K562 (cell line): ENCODE measurements around the gene RARA. TPM values are rescaled to one million over a fixed set of nuclear protein-coding genes. Genes with fewer than 3 reads are reported as not detected.

Source experiments
- CXXC5 ChIP-seq: fragments of 250-450 bp; sonication (Bioruptor Pico); IDR thresholded peaks from 2 replicates; pipeline ENCODE4 v1.8.0; 2022; ENCODE audit warnings: inconsistent platforms, mild to moderate bottlenecking, moderate library complexity
- MBD2 ChIP-seq: sonication (generic); IDR thresholded peaks from 2 replicates; pipeline ENCODE4 v1.6.1; 2016; ENCODE audit warnings: low read depth, borderline replicate concordance
- MYNN ChIP-seq, 2 experiments: sonication (generic); formaldehyde crosslinking in 1 of 2; IDR thresholded peaks; 2 replicates each; pipeline versions ENCODE4 v1.5.0 to v1.6.1; 2016 to 2020; ENCODE audit warnings: antibody characterized with exemption in 1 of 2, missing genetic modification reagents in 1 of 2
- PHTF2 ChIP-seq: fragments of 250-450 bp; sonication (Bioruptor Pico); IDR thresholded peaks from 2 replicates; pipeline ENCODE4 v1.5.0; 2021; ENCODE audit warnings: mild to moderate bottlenecking
- PTTG1 ChIP-seq: fragments of 450-650 bp; IDR thresholded peaks from 2 replicates; pipeline ENCODE4 v1.6.1; 2016; ENCODE audit warnings: low read depth, mild to moderate bottlenecking, missing genetic modification characterization, missing compliant biosample characterization
- RBFOX2 ChIP-seq: fragments of 200-400 bp; formaldehyde crosslinking; IDR thresholded peaks from 2 replicates; pipeline ENCODE4 v1.6.1; 2017; ENCODE audit warnings: low read depth, mild to moderate bottlenecking, low read length, moderate library complexity
- SIN3B ChIP-seq: fragments of 450-650 bp; IDR thresholded peaks from 2 replicates; pipeline ENCODE4 v1.6.1; 2017; ENCODE audit warnings: low read depth, mild to moderate bottlenecking, moderate library complexity
- ZBTB7A ChIP-seq: IDR thresholded peaks from 2 replicates; pipeline ENCODE4 v1.6.1; 2011; ENCODE audit warnings: low read depth, mild to moderate bottlenecking, low read length, moderate library complexity, borderline replicate concordance; ENCODE audit not compliant: control insufficient read depth
- ZMIZ1 ChIP-seq, 2 experiments: fragments of 150-350 bp in 1 of 2; IDR thresholded peaks; 2 replicates each; pipeline ENCODE4 v1.6.1; 2012 to 2016; ENCODE audit warnings: low read depth in 2 of 2, low read length in 2 of 2, mild to moderate bottlenecking in 1 of 2, moderate library complexity in 1 of 2
- polyA plus RNA-seq, 8 experiments: library from polyadenylated mRNA; depleted of rRNA in 4 of 8; stranded (reverse) in 5 of 8; unstranded in 3 of 8; fragments of >200 nt; fragmentation: Nextera tagmentation in 2 of 8; fragmentation: Illumina TruSeq in 1 of 8; extraction: Ambion mirVana in 2 of 8; extraction: Trizol in 1 of 8; gene quantifications; 2 replicates each; pipeline versions ENCODE4 v1.2.1 to v1.2.3, GENCODE V29; 2011 to 2014; ENCODE audit warnings: inconsistent platforms in 1 of 8, missing spikeins in 1 of 8
- total RNA-seq, 7 experiments: library from RNA; depleted of rRNA in 6 of 7; stranded (reverse); fragments of >200 nt in 6 of 7; fragmentation: Illumina TruSeq in 2 of 7; extraction: Trizol in 2 of 7; gene quantifications; 2 replicates each; pipeline versions ENCODE4 v1.2.1 to v1.2.3, GENCODE V29; 2011 to 2021; ENCODE audit warnings: low replicate concordance in 1 of 7
- TF ChIP-seq, protein P1 (sequence below): fragments of 250-450 bp; sonication (Bioruptor Pico); IDR thresholded peaks from 2 replicates; pipeline ENCODE4 v1.8.0; 2022; ENCODE audit warnings: moderate library complexity, mild to moderate bottlenecking, inconsistent platforms
- TF ChIP-seq, protein P2 (sequence below), 2 experiments: IDR thresholded peaks in 1 of 2; conservative IDR thresholded peaks in 1 of 2; 2 replicates each; pipeline ENCODE4 v1.6.1; 2016; ENCODE audit warnings: low read depth in 2 of 2, mild to moderate bottlenecking in 1 of 2, missing compliant biosample characterization in 1 of 2, missing genetic modification characterization in 1 of 2, moderate library complexity in 1 of 2
- TF ChIP-seq, protein P3 (sequence below): sonication (generic); formaldehyde crosslinking; IDR thresholded peaks from 2 replicates; pipeline ENCODE4 v1.8.0; 2022; ENCODE audit warnings: mild to moderate bottlenecking, missing genetic modification reagents, borderline replicate concordance

The RARA gene
- total and polyA plus RNA-seq, 9 of the 15 experiments (the other 6 are each of a cell fraction or from before 2014, with no cell fraction given), result 0.10 to 28.0 (median 7.9) TPM

DNA sequence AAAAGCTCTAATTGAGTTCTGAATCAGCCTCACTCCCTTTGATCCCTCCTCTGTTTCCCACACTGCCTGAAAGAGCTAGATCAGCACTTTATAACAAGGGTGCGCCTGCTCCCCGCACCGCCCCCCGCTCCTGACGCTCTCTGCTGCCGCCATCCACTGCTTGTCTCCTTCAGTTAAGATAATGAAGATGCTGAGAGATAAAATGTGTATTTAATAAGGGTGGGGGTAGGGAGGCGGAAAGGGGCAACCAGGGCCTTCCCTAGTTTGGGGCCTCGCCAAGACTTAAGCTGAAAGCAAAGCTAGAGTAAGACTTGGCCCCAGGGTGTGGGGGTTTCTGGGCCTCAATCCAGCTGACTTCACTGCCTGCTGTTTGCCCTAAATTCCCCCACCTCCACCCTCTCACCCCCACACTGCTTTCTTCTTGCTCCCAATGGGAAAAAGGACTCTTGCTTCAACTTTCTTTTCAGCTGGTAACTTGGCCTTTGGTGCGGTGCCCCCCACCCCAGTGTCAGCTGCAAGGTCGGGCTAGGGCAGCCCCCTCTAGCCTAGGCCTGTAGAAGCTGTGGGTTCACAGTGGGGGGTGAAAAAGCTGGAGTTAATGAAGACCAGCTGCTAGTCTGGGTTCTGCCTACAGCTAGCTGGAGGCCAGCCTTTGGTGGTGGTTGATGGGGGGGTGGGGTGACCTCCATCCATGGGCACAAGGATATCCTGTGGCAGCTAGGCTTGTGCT is 1.8 kb upstream of the RARA start (continued):
- TF ChIP-seq, protein P1, sequence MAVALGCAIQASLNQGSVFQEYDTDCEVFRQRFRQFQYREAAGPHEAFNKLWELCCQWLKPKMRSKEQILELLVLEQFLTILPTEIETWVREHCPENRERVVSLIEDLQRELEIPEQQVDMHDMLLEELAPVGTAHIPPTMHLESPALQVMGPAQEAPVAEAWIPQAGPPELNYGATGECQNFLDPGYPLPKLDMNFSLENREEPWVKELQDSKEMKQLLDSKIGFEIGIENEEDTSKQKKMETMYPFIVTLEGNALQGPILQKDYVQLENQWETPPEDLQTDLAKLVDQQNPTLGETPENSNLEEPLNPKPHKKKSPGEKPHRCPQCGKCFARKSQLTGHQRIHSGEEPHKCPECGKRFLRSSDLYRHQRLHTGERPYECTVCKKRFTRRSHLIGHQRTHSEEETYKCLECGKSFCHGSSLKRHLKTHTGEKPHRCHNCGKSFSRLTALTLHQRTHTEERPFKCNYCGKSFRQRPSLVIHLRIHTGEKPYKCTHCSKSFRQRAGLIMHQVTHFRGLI, result no peak
- TF ChIP-seq MYNN (IDR thresholded peaks at IDR 0.05) (0 out of 2 replicates have a peak, but pooled peaks have one; percentile 25), MYNN (CRISPR knock-in tag; IDR thresholded peaks at IDR 0.05) (no peak), SIN3B (no peak), ZBTB7A (peak; percentile 31; the same call in 1 of the 2 replicates), MBD2 (no peak; the same call in 1 of the 2 replicates), PHTF2 (CRISPR knock-in tag) (no peak), CXXC5 (0 out of 2 replicates have a peak, but pooled peaks have one; percentile 26), ZMIZ1 (IDR thresholded peaks at IDR 0.05; ENCODE audit: low read depth in 2 of 2, low read length in 2 of 2) (no peak), PTTG1 (tag) (no peak), RBFOX2 (0 out of 2 replicates have a peak, but pooled peaks have one; percentile 28)
- TF ChIP-seq, protein P2, sequence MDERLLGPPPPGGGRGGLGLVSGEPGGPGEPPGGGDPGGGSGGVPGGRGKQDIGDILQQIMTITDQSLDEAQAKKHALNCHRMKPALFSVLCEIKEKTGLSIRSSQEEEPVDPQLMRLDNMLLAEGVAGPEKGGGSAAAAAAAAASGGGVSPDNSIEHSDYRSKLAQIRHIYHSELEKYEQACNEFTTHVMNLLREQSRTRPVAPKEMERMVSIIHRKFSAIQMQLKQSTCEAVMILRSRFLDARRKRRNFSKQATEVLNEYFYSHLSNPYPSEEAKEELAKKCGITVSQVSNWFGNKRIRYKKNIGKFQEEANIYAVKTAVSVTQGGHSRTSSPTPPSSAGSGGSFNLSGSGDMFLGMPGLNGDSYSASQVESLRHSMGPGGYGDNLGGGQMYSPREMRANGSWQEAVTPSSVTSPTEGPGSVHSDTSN (CRISPR knock-in tag; IDR thresholded peaks at IDR 0.05; ENCODE audit: low read depth), result no peak
- TF ChIP-seq, protein P2 (tag; conservative IDR thresholded peaks at IDR 0.05; ENCODE audit: low read depth), result no peak
- TF ChIP-seq, protein P3, sequence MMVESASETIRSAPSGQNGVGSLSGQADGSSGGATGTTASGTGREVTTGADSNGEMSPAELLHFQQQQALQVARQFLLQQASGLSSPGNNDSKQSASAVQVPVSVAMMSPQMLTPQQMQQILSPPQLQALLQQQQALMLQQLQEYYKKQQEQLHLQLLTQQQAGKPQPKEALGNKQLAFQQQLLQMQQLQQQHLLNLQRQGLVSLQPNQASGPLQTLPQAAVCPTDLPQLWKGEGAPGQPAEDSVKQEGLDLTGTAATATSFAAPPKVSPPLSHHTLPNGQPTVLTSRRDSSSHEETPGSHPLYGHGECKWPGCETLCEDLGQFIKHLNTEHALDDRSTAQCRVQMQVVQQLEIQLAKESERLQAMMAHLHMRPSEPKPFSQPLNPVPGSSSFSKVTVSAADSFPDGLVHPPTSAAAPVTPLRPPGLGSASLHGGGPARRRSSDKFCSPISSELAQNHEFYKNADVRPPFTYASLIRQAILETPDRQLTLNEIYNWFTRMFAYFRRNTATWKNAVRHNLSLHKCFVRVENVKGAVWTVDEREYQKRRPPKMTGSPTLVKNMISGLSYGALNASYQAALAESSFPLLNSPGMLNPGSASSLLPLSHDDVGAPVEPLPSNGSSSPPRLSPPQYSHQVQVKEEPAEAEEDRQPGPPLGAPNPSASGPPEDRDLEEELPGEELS (CRISPR knock-in tag), result no peak
